NAMALWA (cell line): ENCODE data around the gene CMTM8.

Experiments
- DNase-seq: peaks from one replicate; pipeline ENCODE4 v3.0.0-alpha.2; 2015; ENCODE audit warnings: low spot score

CMTM8 gene

DNA sequence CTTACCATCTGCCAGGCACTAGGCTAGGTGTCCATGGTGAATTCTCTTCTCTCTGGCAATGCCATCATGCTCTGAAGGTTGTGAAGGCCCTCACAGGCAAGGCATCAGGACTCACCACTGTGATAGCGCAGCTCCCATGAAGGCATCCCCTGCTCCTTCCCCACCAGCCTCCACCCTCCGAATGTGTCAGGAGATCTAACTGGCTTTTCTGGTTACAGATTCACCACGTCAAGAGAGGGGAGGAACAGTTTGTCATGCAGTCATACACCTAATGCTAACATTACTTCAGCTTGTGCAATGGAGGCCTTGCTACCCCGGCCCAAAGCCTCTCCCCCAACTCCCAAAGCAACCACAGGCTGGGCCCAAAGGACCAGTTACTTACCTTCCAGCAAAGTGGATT, 8.9 kb upstream of the CMTM8 start:
- no peak for DNase-seq

DNA sequence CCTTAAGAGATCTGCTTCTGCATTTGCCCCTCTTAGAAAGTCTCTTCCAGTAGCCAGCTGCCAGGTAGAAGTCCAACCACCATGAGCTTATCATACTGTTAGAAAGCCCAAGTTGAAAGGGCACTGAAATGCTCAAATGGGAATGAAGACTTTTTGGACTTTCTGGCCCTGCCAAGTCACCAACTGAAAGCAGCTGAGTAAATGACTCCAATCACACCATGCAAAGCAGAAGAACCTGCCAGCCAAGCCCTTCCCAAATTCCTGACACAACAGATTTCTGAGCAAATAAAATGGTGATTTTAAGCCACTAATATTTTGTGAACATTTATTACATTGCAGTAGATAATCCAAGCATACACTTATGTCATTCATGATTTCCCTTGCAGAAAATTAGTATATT, 2.1 kb upstream of the CMTM8 start:
- no peak for DNase-seq

DNA sequence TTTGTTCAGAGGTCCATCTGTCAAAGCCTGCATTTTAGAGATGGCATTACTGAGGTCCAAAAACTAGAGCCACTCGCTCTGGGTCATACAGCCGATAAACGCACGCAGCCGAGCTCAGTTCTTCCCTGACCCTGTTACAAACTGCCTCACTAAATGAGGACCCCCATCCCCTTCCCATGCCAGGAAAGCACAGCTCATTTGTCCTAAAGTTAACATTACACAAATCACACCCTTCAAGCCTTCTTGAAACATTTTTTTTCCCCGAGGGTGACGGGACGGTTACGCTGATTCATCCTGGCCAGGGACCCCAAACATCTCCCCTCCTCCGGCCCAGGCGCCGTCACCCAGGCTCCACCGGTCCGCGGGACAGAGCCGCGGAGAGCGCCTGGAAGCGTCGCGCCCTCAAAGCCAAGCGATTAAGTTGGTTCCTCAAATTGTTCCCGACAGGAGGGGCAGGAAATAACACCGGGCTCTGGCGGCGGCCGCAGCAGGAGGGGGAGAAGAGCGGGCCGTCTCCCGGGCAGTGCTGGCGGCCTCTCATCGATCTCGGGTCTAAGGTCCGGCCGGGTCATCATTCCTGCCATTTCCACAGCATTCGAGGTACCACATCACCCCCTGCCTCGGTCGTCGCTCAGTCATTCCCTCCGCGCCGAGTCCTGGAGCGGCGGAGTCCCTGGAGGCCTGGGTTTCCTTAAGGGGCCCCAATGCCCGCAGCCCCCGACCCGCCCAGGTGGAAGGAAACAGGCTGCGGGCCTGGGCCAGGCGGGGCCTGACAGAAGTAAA, 619 bp upstream of the CMTM8 start:
- no peak for DNase-seq

DNA sequence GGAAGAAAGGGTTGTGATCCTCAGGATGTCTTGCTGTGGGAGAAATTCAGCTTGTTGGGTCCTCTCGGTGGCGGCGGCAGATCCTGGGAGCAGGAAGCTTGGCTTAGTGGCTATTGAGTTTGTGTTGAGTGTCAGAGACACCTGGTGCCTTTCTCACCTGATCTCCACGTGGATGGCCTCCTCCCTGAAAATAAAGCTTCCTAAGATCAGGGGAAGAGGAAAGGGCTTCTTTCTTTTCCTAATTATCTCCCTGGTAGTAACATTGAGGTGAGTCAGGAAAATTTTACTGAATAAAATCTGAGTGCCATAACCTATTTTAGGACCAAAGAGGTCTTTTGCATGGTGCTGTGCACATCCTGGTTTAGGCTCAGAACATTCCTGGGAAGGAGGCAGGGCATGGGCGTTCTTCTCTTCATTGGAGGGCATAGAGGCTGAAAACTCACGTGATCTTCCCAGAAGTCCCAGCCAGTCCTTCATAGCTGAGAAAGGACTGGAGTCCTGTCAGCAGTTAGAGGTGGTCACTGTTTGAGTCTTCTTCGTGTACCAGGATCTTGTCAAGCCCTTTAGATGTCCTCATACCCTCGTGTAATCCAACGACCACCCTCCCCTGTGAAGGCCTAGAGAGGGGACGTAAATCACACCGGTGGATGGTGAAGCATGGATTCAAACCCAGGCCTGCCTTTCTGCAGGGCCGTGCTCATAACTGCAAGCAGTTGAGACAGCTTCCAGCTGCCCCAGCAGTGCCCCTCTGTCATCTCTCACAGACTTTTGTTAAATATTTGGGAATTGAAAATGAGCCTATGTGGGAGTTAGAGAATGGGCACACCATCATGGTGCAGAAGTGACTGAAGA, 1.1 kb downstream of the CMTM8 start:
- DNase-seq, result no peak

DNA sequence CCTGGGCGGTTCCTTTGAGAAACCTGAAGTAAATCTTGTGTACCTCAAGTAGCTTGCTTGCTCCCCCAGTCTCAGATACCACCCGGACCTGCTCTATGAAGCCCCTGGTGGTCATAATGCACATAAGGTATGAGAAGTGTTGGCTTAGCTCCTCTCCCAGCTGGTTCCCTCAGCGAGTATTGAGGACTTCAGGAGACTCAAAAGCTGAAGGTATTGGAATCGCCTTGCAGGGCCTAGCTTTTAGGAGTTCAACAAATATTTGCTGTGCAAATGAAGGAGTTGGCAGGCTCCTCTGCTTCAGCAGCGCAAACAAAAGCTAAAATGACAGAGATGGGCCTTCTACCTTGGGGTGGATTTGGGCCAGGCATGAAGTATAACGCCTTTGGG, 1.7 kb downstream of the CMTM8 start:
- DNase-seq, result peak; percentile 89

DNA sequence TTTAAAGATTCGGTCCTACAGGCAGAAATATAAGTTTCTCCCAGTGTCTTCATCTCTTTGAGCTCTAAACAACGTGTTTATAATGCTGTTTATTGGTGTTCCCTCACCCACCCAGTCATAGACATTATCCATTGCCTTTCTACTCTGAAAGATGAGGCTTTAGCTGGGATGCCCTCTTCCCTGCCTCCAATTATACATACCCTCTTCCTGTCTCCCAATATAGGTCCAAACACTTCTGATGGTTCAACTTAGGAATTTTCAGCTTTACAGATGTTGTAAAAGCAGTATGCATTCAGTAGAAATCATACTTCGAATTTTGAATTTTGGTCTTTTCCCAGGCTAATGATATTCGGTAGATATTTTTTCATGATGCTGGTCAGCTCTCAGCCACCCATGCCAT, 2.6 kb downstream of the CMTM8 start:
- no peak for DNase-seq

DNA sequence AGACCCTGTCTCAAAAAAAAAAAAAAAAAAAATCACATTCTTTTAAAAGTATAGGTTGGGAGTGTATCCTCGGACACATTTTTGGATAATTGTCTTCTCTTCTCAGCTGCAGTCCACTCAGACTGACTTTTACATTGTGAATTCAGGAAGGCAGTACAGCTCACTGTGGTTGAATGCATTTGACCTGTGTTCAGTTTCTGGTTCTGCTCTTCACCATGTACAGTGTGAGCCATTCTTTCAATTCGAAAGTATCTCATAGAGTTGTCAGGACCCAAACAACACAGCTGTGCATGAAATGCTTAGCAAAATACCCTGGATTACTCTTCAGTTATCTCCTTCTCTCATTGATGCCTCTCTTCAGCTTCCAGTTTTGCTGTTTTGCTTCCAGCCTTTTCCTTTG, 5.0 kb downstream of the CMTM8 start:
- DNase-seq, result no peak

DNA sequence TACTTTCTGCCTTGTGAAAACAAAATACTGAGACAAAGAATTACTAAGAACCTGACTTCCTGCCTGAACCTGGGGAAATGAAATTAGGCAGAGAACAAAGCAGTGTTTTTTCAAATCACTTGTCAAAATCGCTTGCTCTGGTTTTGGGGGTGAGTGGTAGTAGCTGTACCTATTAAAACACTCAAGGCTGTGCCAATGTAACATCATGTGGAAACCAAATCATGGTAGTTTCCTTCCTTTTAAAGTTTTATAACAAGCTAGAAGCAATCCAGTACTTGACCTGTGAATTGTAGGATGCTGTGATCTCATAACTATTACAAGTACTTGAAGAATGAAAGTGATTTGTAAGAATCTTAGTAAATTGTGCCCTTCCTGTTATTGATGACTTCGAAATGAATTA, 6.7 kb downstream of the CMTM8 start:
- no peak for DNase-seq

DNA sequence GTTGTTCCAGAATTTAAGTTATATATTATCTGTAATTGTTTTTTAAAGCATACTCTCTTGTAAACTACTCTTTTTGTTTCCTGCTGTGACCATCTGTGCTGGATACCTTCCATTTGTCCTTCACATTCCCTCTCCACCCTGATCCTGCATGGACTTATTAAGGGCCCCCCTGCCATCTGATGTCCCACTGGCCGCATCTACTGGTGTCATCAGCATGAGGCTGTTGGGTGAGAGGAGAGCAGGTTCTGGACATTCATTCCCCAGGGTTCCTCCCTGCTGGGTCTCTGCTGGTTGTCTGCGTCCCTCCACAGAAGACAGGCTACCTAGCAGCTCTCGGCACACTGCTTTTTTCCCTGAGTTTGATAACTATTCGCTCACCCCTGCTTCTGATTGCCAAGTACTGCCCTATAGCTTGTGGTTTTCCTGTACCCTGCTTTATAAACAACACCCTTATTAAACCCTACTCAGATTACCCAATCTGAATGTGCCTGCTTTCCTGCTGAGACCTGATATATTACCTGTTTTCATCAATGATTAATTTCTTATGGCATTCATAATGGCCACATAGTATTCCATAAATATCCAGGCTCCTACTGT, 7.7 kb downstream of the CMTM8 start:
- no peak for DNase-seq

DNA sequence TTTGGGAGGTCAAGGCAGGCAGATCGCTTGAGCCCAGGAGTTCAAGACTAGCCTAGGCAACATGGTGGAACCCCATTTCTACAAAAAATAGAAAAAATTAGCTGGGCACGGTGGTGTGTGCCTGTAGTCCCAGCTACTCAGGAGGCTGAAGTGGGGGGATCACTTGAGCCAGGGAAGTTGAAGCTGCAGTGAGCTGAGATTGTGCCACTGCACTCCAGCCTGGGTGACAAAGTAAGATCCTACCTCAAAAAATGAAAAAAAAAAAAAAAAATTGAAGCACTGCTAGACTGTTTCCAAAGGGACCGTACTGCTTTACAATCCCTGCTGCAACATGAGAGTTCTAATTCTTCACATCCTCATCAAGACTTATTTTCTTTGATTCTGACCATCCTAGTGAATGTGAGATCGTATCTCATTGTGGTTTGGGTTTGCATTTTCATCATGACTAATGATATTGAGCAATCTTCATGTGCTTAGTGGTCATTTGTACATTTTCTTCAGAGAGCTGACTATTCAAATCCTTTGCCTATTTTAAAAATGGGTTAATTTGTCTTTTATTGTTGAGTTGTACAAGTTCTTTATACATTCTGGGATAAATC, 10.8 kb downstream of the CMTM8 start:
- DNase-seq, result no peak

DNA sequence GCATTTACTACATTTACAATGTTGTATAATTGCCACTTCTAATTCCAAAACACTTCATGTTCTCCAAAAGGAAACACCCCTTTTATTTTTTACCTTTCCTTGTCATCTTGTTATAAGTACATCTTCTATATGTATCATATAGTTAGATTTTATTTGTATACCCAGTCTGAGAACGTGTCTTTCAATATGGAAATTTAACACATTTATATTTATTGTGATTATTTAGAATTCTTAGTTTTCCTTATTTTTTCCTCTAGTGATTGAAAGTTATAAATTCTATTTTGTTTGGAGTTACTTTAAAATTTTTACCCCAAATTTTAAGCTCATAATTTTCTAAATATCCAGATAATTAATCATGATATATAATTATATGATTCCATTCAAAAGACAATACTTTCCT, 15.8 kb downstream of the CMTM8 start:
- DNase-seq, result no peak

DNA sequence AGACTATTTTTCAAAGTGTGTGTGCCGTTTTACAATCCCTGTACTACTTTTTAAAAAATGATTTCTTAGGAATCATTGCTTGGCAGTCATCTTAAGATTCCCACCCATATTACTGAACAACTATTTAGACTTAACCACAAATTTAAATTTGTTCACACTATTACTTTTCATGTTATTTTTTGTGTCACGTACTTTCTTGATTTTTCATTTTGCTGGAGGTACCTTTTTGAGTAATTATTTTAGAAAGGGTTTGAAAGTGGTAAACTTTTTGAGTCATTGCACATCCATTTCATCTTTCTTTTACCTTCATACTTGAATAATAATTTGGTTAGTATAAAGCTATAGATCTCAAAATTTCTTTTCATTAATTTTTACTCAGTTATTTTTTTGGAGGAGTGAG, 16.9 kb downstream of the CMTM8 start:
- no peak for DNase-seq

DNA sequence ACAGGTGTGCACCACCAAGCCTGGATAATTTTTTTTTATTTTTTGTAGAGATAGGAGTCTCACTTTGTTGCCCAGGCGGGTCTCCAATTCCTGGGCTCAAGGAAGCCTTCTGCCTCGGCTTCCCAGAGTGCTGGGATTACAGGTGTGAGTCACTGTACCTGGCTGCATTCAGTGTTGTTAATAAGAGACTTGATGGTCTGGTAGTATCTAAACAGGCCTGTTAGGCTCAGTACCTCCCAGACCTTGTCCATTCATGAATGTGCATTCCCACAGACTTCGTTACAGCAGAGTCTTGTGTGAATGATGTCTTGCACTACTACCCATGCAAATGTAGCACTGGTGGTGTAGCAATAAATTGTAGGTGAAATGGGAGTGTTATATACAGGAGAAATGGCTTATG, 17.7 kb downstream of the CMTM8 start:
- no peak for DNase-seq

DNA sequence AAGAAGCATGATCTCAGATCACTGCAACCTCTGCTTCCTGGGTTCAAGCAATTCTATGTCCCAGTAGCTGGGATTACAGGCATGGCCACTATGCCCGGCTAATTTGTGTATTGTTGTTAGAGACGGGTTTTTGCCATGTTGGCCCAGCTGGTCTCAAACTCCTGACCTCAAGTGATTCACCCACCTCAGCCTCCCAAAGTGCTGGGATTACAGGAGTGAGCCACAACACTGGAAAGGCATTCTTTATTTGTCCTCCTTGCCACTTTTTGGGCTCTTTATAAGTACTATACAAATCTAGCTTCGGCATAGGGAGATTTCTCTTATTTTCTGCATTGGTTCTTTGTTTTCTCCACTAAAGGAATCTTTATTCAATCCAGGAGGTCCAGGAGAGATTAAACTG, 18.6 kb downstream of the CMTM8 start:
- no peak for DNase-seq

DNA sequence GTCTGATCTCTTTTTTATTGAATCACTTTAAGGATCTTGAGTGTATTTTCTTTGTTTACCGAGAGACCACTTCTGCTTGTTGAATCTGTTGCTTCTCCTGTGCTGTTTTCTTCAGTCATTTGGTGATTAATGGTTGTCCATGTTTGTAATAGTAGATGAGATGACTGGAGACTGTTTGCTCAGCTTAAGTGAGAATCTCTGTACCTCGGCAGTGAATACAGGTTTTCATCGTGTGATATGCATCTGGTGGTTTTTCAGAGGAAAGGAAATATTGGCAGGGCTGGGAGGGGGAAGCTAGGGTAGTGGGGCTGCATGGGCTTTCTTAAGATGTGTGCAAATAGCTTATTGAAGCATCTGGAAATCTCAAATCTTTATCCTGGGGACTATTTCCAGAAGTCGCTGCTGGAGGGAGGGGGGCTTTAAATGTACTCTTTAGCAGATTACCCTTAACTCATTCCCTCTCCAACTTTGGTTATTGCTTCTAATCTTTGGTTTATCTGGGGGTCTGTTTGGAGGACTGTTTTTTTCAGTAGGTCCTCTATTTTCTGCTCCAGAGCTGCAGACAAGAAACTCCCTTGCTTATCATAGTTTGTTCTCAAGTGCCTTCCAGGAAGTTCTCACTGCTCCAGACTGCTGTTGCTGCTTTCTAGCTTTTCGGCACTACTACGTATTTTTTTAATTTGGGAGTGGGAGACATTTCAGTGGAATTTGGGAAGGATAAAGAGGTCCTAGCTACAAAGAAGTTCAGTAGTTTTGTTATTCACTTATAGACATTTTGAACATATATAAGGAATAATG, 19.4 kb downstream of the CMTM8 start:
- DNase-seq, result no peak

DNA sequence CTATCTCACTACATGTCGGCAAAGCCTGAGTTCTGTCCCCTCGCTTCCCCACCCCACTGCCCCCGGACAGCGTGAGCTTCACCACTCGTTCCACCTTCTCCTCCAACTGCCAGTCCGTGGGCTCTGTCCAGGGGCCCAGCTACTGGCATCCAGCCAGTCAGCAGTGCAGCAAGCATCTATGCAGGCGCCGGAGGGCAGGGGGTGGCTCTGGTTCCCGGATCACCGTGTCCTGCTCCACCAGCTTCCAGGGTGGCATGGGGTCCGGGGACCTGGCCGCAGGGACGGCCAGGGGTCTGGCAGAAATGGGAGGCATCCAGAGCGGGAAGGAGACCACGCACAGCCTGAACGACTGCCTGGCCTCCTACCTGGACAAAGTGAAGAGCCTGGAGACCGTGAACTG, 20.4 kb downstream of the CMTM8 start:
- DNase-seq, result no peak

DNA sequence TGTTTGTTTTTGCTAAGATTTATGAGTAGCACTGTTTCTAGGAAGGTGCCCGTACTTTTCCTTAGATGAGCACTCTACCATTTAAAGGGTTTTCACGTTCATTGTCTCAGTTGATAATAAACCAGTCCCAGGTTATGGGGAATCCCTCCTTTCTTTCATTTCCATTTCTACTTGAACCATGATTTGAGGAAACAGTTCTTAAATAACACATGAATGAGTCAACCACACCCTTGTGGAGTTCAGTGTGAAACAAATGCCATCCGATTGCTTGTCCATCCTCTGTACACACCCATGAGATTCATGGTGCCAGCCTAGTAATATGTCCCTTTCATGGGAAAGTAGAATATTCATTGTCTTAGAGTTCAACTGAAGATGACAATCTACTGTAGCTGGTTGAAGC, 23.1 kb downstream of the CMTM8 start:
- DNase-seq, result no peak

DNA sequence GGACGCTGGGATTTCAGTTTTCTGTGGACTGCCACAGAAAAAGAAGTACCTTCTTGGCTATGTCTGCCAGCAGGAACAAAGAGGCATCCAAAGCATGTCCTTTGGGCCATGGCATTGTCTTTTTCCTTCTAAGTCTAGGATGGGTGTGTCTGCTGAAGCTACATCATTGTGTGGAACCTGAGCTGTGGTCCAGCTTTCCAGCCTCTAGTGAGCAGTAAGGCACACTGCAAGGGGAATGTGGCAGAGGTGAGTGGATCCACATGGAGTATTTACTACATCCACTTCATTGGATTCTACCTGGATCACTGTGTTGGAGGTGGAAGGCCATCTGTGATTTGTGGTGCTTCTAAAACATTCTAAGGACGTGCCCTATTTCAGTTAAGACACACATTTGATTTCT, 23.7 kb downstream of the CMTM8 start:
- DNase-seq, result no peak

DNA sequence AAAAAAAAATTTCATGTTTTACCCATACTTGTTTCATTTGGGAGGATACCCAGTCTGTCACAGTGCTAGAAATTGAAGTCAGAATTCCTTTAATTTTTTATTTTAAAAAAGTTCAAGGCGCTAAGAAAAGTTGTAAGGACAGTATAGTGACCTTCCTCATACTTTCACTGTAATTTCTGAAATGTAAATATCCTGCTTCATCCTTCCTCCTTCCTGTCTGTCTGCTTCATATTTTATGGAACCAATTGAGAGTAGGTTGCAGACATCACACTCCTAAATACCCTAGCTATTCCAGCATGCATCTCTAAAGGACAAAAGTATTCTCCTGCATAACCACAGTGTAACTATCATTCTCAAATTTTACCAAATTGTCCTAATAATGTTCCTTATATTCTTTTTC, 35.8 kb downstream of the CMTM8 start:
- no peak for DNase-seq

DNA sequence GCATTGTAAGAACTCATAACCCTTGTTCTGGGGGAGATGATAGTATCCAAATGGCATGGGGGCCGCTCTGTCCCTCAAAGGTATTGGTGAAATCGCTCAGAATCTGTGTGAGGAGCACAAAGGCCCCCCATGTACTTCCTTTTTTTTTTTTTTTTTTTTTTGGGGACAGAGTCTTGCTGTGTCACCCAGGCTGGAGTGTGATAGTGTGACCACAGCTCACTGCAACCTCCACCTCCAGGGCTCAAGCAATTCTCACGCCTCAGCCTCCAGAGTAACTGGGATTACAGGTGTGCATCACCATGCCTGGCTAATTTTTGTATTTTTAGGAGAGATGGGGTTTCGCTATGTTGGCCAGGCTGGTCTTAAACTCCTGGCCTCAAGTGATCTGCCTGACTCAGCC, 37.0 kb downstream of the CMTM8 start:
- no peak for DNase-seq

DNA sequence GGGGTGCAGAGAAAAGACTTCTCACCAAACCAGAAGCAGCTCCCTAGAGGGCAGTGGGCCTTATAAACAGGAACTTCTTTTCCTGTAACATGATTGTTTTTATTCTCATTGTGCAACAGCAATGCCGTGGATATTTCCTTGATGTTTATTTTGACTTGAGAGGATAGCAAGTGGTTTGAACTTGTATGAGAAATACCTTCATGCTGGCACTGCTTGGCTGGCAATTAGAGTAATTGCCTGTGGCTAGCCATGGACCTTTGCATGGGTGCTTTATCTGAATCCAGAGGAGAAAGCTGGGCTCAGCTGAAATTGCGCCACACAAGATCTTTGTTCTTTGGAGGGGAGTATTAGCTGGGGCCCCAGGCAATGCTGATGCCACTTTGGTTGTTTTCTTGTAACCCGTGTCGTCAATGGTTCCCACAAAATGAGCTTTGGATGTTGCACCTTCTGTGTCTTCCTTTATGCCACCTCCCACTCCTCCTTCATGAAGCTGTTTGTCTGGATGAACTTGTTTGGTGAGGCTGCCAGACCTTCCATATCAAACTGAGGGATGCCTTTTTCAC, 37.9 kb downstream of the CMTM8 start:
- no peak for DNase-seq

DNA sequence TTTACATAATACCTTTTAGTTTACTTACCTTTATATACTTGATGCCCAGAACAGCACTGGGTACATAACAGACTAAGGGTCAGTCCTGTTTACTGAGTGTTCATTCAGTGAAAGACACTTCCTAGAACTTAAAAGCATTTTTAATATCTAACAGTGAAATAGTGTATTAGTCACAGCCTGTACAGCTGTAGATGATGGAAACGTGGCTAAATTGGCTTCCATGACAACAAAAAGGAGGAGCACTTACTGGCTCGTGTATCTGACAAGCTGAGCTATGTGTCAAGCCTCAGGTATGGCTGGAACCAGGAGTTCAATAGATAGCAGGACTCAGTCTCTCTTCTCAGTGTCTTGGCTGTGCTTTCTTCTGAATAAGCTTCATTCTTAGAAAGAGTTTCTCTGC, 40.2 kb downstream of the CMTM8 start:
- DNase-seq, result no peak
